Esophagus squamous epithelium (tissue), 4 donors: Measurements from ENCODE around the gene SFXN5.

Experiments
- POLR2A ChIP-seq, 4 donors: fragments of 450-650 bp; IDR thresholded peaks; one replicate each; pipeline ENCODE4 v1.6.1; 2017; ENCODE audit warnings: antibody characterized with exemption in 4 of 4, mild to moderate bottlenecking in 4 of 4, moderate library complexity in 3 of 4
- TF ChIP-seq, protein P1 (sequence below), 6 experiments: fragments of 450-650 bp in 4 of 6; fragments of 200-600 bp in 2 of 6; sonication (generic) in 2 of 6; IDR thresholded peaks; one replicate each; pipeline ENCODE4 v1.5.1; 2016 to 2019; ENCODE audit warnings: antibody characterized with exemption in 6 of 6, mild to moderate bottlenecking in 4 of 6, moderate library complexity in 4 of 6

DNA sequence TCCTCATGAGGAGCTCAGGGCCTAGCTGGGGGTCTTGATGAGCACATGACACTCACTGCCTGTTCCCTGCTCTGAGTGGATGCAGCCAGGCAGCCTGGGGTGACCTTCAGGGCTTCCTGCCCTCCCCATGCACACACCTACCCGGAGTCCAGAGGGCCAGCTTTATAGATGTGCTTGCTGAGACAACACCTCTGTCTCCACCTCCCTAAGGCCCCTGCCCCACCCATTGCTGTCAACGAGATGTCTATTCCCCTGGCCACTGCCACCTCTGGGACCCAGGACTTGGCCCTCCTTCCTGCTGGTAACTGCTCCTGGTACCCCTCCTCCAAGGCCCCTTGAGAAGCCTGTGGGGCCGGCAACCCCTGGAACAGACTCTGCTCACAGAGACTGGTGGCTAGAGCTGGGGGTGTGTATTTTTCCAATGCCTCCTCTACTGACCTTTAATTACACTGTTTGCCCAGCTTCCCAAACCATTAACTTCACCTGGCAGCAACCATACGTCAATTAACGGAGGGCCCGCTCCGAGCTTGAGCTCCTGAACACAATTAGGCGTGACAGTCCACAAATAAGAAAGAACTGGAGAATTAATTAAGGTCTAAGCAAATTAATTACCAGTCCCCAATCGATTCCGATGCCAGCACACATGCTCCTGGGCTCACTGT, 87.9 kb downstream of the SFXN5 start:
- TF ChIP-seq, protein P1, sequence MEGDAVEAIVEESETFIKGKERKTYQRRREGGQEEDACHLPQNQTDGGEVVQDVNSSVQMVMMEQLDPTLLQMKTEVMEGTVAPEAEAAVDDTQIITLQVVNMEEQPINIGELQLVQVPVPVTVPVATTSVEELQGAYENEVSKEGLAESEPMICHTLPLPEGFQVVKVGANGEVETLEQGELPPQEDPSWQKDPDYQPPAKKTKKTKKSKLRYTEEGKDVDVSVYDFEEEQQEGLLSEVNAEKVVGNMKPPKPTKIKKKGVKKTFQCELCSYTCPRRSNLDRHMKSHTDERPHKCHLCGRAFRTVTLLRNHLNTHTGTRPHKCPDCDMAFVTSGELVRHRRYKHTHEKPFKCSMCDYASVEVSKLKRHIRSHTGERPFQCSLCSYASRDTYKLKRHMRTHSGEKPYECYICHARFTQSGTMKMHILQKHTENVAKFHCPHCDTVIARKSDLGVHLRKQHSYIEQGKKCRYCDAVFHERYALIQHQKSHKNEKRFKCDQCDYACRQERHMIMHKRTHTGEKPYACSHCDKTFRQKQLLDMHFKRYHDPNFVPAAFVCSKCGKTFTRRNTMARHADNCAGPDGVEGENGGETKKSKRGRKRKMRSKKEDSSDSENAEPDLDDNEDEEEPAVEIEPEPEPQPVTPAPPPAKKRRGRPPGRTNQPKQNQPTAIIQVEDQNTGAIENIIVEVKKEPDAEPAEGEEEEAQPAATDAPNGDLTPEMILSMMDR (IDR thresholded peaks at IDR 0.05) = no peak
- TF ChIP-seq POLR2A (IDR thresholded peaks at IDR 0.05) = no peak
